ENCODE results near the gene UGT2A1. TPM values are rescaled to one million over a fixed set of nuclear protein-coding genes. Genes with fewer than 3 reads are reported as not detected.
A peak's percentile ranks its signal among the peaks of the same experiment; 100 is the strongest.

Gene UGT2A1
- total and polyA plus RNA-seq, 2 donors from 2014 or later: 2.4 TPM; not detected in 1

DNA sequence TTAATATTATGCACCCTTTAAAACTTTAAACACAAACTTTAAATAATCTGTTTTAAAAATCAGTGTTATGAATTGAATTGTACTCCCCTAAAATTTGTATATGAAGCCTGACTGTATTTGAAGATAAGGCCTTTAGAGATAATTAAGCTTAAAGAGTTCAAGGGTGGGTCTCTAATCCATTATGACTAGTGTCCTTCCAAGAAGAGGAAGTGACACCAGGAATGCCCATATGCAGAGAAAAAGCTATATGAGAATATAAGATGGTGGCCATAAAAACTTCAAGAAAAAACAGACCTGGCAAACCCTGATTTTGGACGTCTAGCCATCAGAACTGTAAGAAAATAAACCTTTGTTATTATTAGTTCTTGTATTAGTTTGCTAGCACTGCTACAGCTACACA, 42.6 kb downstream of the UGT2A1 start:
- DNase-seq (no peak), FAIRE-seq (no peak)
- no peaks in the 10 kb centered on the region for H3K4me1 ChIP-seq (ENCODE audit: control insufficient read depth in 2 of 3, insufficient read depth in 2 of 3, low read depth in 1 of 3, low read length in 3 of 3)
- H3K9ac ChIP-seq (ENCODE audit: low read length in 3 of 3): no peak overlapping the region
- no peaks in the 10 kb centered on the region for H3K9me3 ChIP-seq (ENCODE audit: control insufficient read depth in 2 of 3, insufficient read depth in 1 of 3, low read length in 3 of 3)
- TF ChIP-seq, protein P1, sequence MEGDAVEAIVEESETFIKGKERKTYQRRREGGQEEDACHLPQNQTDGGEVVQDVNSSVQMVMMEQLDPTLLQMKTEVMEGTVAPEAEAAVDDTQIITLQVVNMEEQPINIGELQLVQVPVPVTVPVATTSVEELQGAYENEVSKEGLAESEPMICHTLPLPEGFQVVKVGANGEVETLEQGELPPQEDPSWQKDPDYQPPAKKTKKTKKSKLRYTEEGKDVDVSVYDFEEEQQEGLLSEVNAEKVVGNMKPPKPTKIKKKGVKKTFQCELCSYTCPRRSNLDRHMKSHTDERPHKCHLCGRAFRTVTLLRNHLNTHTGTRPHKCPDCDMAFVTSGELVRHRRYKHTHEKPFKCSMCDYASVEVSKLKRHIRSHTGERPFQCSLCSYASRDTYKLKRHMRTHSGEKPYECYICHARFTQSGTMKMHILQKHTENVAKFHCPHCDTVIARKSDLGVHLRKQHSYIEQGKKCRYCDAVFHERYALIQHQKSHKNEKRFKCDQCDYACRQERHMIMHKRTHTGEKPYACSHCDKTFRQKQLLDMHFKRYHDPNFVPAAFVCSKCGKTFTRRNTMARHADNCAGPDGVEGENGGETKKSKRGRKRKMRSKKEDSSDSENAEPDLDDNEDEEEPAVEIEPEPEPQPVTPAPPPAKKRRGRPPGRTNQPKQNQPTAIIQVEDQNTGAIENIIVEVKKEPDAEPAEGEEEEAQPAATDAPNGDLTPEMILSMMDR (IDR thresholded peaks at IDR 0.05; ENCODE audit: borderline replicate concordance, extremely low read depth, insufficient read depth): no peak
- H3K27ac ChIP-seq (ENCODE audit: low read depth in 2 of 2, low read length in 2 of 2): no peak overlapping the region
- intact Hi-C loops (cut with DNase I): no loop called here
- H3K4me3 ChIP-seq (ENCODE audit: low read length in 3 of 3): no peak overlapping the region
- H3K36me3 ChIP-seq (ENCODE audit: control insufficient read depth in 2 of 3, insufficient read depth in 3 of 3, low read length in 3 of 3): no peaks in the 10 kb centered on the region
- no peaks in the 10 kb centered on the region for H3K27me3 ChIP-seq (ENCODE audit: control insufficient read depth, insufficient read depth, low read length)

DNA sequence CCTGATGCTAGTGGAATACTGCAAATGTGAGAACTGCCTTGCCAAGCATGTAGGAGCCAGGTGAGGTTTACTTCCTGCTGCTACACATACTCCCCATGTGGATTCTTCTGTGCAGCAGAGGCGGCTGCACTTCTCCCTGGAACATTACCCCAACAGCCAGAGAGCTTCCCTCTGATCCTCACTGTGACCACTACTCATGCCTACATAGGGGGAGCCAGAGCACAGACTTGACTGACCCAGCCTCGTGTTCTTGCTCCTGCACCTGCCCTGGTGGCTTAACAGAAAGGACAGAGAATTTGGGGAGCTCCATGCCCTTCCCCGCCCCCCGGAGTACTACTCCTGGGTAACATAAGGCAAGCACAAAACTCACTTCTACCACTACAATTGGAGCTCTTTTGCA, 52.0 kb downstream of the UGT2A1 start:
- H3K9ac ChIP-seq (ENCODE audit: low read length in 3 of 3): no peak overlapping the region
- DNase-seq (no peak), FAIRE-seq (no peak)
- TF ChIP-seq, protein P1 (IDR thresholded peaks at IDR 0.05; ENCODE audit: borderline replicate concordance, extremely low read depth, insufficient read depth): no peak
- no peaks in the 10 kb centered on the region for H3K9me3 ChIP-seq (ENCODE audit: control insufficient read depth in 2 of 3, insufficient read depth in 1 of 3, low read length in 3 of 3)
- no peaks in the 10 kb centered on the region for H3K4me1 ChIP-seq (ENCODE audit: control insufficient read depth in 2 of 3, insufficient read depth in 2 of 3, low read depth in 1 of 3, low read length in 3 of 3)
- H3K4me3 ChIP-seq (ENCODE audit: low read length in 3 of 3): no peak overlapping the region
- H3K27ac ChIP-seq (ENCODE audit: low read depth in 2 of 2, low read length in 2 of 2): no peak overlapping the region
- intact Hi-C loops (cut with DNase I): no loop called here
- H3K36me3 ChIP-seq (ENCODE audit: control insufficient read depth in 2 of 3, insufficient read depth in 3 of 3, low read length in 3 of 3): no peaks in the 10 kb centered on the region
- H3K27me3 ChIP-seq (ENCODE audit: control insufficient read depth, insufficient read depth, low read length): no peaks in the 10 kb centered on the region

DNA sequence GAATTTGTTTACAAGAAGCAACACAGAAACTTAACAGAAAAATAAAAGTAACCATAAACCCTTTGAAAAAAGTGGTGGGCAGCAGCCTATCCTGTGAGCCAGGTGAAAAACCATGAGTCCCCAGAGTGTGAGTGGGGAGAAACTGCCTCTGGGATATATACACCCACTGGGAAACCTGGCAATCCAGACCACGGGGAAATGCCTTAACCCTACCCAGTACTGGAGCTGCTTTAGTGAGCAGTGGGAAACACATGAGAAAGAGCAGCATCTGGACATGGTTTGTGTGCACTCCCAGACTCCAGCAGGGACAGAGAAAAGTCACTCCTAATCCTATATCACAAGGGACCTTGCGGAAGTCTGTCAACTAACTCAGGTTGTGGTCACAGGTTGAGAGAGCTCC, 53.0 kb downstream of the UGT2A1 start:
- Histone ChIP-seq H3K9ac (ENCODE audit: low read length in 3 of 3) (no peak overlapping the region), H3K36me3 (ENCODE audit: control insufficient read depth in 2 of 3, insufficient read depth in 3 of 3, low read length in 3 of 3) (no peaks in the 10 kb centered on the region), H3K9me3 (ENCODE audit: control insufficient read depth in 2 of 3, insufficient read depth in 1 of 3, low read length in 3 of 3) (no peaks in the 10 kb centered on the region), H3K4me1 (ENCODE audit: control insufficient read depth in 2 of 3, insufficient read depth in 2 of 3, low read depth in 1 of 3, low read length in 3 of 3) (no peaks in the 10 kb centered on the region), H3K4me3 (ENCODE audit: low read length in 3 of 3) (no peak overlapping the region), H3K27ac (ENCODE audit: low read depth in 2 of 2, low read length in 2 of 2) (no peak overlapping the region), H3K27me3 (ENCODE audit: control insufficient read depth, insufficient read depth, low read length) (no peaks in the 10 kb centered on the region)
- TF ChIP-seq, protein P1 (IDR thresholded peaks at IDR 0.05; ENCODE audit: borderline replicate concordance, extremely low read depth, insufficient read depth): no peak
- intact Hi-C loops (cut with DNase I): no loop called here
- DNase-seq (no peak), FAIRE-seq (no peak)

DNA sequence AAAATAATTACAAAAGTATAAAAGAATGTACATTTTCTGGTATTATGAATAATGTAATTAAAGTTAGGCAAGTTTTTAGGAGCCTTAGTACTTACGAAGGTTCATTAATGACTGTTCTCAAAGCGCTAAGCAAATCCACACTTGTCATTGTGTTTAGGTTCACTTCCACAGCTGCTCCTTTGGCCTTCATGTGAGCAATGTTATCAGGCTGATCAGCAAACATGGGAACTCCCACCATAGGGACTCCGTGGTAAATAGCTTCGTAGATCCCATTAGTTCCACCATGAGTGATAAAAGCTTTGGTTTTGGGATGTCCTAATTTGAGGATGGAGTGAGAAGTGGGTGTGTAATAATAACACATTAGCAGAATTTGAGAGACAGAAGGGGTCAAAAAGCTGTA, 58.7 kb downstream of the UGT2A1 start:
- no peaks in the 10 kb centered on the region for H3K4me1 ChIP-seq (ENCODE audit: control insufficient read depth in 2 of 3, insufficient read depth in 2 of 3, low read depth in 1 of 3, low read length in 3 of 3)
- intact Hi-C loops (cut with DNase I): no loop called here

More for the DNA sequence above, 58.7 kb downstream of the UGT2A1 start:
- FAIRE-seq: no peak
- H3K9me3 ChIP-seq (ENCODE audit: control insufficient read depth in 2 of 3, insufficient read depth in 1 of 3, low read length in 3 of 3): no peaks in the 10 kb centered on the region
- no peaks in the 10 kb centered on the region for H3K36me3 ChIP-seq (ENCODE audit: control insufficient read depth in 2 of 3, insufficient read depth in 3 of 3, low read length in 3 of 3)
- H3K27ac ChIP-seq (ENCODE audit: low read depth in 2 of 2, low read length in 2 of 2): no peak overlapping the region
- H3K4me3 ChIP-seq (ENCODE audit: low read length in 3 of 3): no peak overlapping the region
- H3K9ac ChIP-seq (ENCODE audit: low read length in 3 of 3): no peak overlapping the region
- TF ChIP-seq, protein P1 (IDR thresholded peaks at IDR 0.05; ENCODE audit: borderline replicate concordance, extremely low read depth, insufficient read depth): no peak
- peak in 1 of 5 donors; percentile 0 for DNase-seq
- H3K27me3 ChIP-seq (ENCODE audit: control insufficient read depth, insufficient read depth, low read length): no peaks in the 10 kb centered on the region

Measured in kidney (tissue), 14 donors.